Keratinocyte (primary cell): ENCODE measurements around the gene AGPAT3. TPM values are rescaled to one million over a fixed set of nuclear protein-coding genes. Genes with fewer than 3 reads are reported as not detected.

Experiments used
- DNase-seq: peaks from one replicate; pipeline ENCODE4 v3.0.0-alpha.2; 2011; ENCODE audit warnings: low read depth, missing footprints, low spot score
- FAIRE-seq: peaks from 2 replicates; lab custom pipeline; 2011; peaks lifted over from hg19 to GRCh38; lab: Jason Lieb, UNC
- H2AFZ ChIP-seq: 2 replicates; pipeline ENCODE4 v1.6.0; 2012; ENCODE audit warnings: low read length, control low read depth, inconsistent platforms; ENCODE audit not compliant: control insufficient read depth
- H3K27ac ChIP-seq: 2 replicates; pipeline ENCODE4 v1.5.1; 2011; ENCODE audit warnings: low read length; ENCODE audit not compliant: control insufficient read depth, insufficient read depth
- H3K27me3 ChIP-seq: 3 replicates; pipeline ENCODE4 v1.6.0; 2011; ENCODE audit warnings: low read length; ENCODE audit not compliant: control insufficient read depth, insufficient read depth; ENCODE audit errors: extremely low read depth
- H3K36me3 ChIP-seq, 2 experiments: 2 replicates in 1 of 2; 3 replicates in 1 of 2; pipeline ENCODE4 v1.5.1; 2011; ENCODE audit warnings: low read length in 2 of 2, mild to moderate bottlenecking in 1 of 2; ENCODE audit not compliant: control insufficient read depth in 2 of 2, insufficient read depth in 2 of 2; ENCODE audit errors: extremely low read depth in 1 of 2
- H3K4me1 ChIP-seq: 3 replicates; pipeline ENCODE4 v1.5.1; 2011; ENCODE audit warnings: low read length; ENCODE audit not compliant: control insufficient read depth, insufficient read depth; ENCODE audit errors: extremely low read depth
- H3K4me2 ChIP-seq: 3 replicates; pipeline ENCODE4 v1.6.0; 2011; ENCODE audit warnings: low read depth, low read length; ENCODE audit not compliant: control insufficient read depth, insufficient read depth; ENCODE audit errors: extremely low read depth
- H3K4me3 ChIP-seq, 3 experiments: fragments of 200-600 bp in 1 of 3; sonication (generic) in 1 of 3; 2 replicates in 2 of 3; 3 replicates in 1 of 3; pipeline ENCODE4 v1.5.1; 2011 to 2016; ENCODE audit warnings: low read length in 3 of 3, mild to moderate bottlenecking in 3 of 3, control low read depth in 2 of 3, inconsistent platforms in 1 of 3, low read depth in 1 of 3, mixed read lengths in 1 of 3, mixed run types in 1 of 3, moderate library complexity in 1 of 3; ENCODE audit not compliant: control insufficient read depth in 2 of 3, insufficient read depth in 2 of 3; ENCODE audit errors: extremely low read depth in 1 of 3
- H3K79me2 ChIP-seq: 2 replicates; pipeline ENCODE4 v1.6.0; 2012; ENCODE audit warnings: low read length; ENCODE audit not compliant: control insufficient read depth, insufficient read depth
- H3K9ac ChIP-seq: 3 replicates; pipeline ENCODE4 v1.6.0; 2011; ENCODE audit warnings: low read length; ENCODE audit not compliant: control insufficient read depth, insufficient read depth; ENCODE audit errors: extremely low read depth
- H3K9me1 ChIP-seq: 3 replicates; pipeline ENCODE4 v1.6.0; 2011; ENCODE audit warnings: low read length; ENCODE audit not compliant: control insufficient read depth, insufficient read depth; ENCODE audit errors: extremely low read depth
- H3K9me3 ChIP-seq: 2 replicates; pipeline ENCODE4 v1.5.1; 2012; ENCODE audit warnings: low read depth, low read length; ENCODE audit not compliant: control insufficient read depth
- H4K20me1 ChIP-seq: 3 replicates; pipeline ENCODE4 v1.6.0; 2011; ENCODE audit warnings: low read length; ENCODE audit not compliant: control insufficient read depth, insufficient read depth; ENCODE audit errors: extremely low read depth
- EZH2 ChIP-seq: IDR thresholded peaks from one replicate; pipeline ENCODE4 v1.6.1; 2012; ENCODE audit warnings: inconsistent platforms, mild to moderate bottlenecking, low read length, moderate library complexity
- dilution Hi-C: fragments of 300-500 bp; cut with MboI; formaldehyde crosslinking; loops from one replicate; pipeline ENCODE4 v1.7.0; 2020; ENCODE audit warnings: low sequenced_read_pairs; ENCODE audit not compliant: extremely low pct_ligation_motif_present
- polyA plus RNA-seq, 5 experiments: library from polyadenylated mRNA; depleted of rRNA in 3 of 5; stranded (reverse) in 3 of 5; stranded (forward) in 1 of 5; unstranded in 1 of 5; fragments of >200 nt; gene quantifications; 1 replicate in 1 of 5; 2 replicates in 3 of 5; 3 replicates in 1 of 5; pipeline versions ENCODE4 v1.2.1 to v1.2.3, GENCODE V29; 2011 to 2012; ENCODE audit warnings: missing spikeins in 2 of 5, low read depth in 1 of 5, low replicate concordance in 1 of 5
- TF ChIP-seq, protein P1 (sequence below), 3 experiments: IDR thresholded peaks in 1 of 3; conservative IDR thresholded peaks in 1 of 3; optimal IDR thresholded peaks in 1 of 3; 2 replicates in 2 of 3; 3 replicates in 1 of 3; pipeline versions ENCODE3 to v1.5.1; 2011; ENCODE audit warnings: low read length in 3 of 3, mild to moderate bottlenecking in 3 of 3, moderate library complexity in 2 of 3, control low read depth in 1 of 3, inconsistent platforms in 1 of 3; ENCODE audit not compliant: insufficient read depth in 2 of 3; ENCODE audit errors: extremely low read depth in 1 of 3

The AGPAT3 gene
- polyA plus RNA-seq, 1 donor (not counting 4 experiments of a cell fraction or from before 2014, with no cell fraction given) = 21.7 TPM

DNA sequence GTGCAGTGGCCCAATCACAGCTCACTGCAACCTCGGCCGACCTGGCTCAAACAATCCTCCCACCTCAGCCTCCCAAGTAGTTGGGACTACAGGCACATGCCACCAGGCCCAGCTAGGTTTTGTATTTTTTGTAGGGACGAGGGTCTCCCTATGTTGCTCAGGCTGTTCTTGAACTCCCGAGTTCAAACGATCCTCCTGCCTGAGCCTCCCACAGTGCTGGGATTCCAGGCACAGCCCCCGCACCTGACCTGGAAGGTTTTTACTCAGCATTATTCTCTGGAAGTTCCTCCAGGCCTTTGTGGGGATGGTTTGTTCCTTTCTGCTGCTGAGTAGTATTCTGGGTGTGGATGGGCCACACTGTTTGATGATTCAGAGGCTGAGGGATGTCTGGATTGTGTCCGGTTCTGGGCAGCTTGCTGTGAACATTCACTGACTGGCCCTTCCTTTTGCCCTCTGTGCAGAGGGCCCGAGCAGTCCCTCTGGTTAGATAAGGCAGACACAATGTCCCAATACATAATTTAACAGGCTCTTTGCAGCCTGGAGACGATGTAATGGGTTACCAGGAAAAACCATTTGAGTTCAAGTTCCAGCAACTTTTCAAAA, 141.1 kb downstream of the AGPAT3 start:
- no peak overlapping the region for H3K27ac ChIP-seq
- dilution Hi-C loops = no loop called here
- TF ChIP-seq EZH2 = no peak
- TF ChIP-seq, protein P1, sequence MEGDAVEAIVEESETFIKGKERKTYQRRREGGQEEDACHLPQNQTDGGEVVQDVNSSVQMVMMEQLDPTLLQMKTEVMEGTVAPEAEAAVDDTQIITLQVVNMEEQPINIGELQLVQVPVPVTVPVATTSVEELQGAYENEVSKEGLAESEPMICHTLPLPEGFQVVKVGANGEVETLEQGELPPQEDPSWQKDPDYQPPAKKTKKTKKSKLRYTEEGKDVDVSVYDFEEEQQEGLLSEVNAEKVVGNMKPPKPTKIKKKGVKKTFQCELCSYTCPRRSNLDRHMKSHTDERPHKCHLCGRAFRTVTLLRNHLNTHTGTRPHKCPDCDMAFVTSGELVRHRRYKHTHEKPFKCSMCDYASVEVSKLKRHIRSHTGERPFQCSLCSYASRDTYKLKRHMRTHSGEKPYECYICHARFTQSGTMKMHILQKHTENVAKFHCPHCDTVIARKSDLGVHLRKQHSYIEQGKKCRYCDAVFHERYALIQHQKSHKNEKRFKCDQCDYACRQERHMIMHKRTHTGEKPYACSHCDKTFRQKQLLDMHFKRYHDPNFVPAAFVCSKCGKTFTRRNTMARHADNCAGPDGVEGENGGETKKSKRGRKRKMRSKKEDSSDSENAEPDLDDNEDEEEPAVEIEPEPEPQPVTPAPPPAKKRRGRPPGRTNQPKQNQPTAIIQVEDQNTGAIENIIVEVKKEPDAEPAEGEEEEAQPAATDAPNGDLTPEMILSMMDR (optimal IDR thresholded peaks at IDR 0.05 in 1 of 3, IDR thresholded peaks at IDR 0.05 in 1 of 3, conservative IDR thresholded peaks at IDR 0.05 in 1 of 3; ENCODE audit: extremely low read depth in 1 of 3, insufficient read depth in 2 of 3, low read length in 3 of 3) = no peak

DNA sequence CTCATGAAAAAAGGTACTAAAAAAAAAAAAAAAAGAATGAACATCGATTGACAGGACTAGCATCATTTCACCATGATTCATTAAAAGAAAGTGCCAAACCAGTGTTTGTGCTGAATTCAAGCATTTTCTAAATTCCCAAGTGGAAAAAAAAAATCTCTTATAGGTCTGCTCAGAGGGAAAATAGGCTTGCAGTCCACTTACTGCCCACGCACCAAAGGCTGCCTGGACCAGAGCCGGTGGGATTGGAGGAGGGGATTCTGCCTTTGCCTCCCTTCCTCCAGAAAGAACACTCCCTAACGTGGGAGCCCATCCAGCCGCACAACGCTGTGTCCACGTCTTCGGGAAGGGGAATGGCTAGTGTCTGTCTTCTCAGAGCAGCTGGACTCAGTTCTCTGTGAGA, 141.6 kb downstream of the AGPAT3 start:
- Histone ChIP-seq H3K4me1 (peaks cover 10% of the 10 kb centered on the region), H3K36me3 (no peaks in the 10 kb centered on the region), H3K27ac (no peak overlapping the region), H3K79me2 (no peaks in the 10 kb centered on the region), H3K9me3 (no peaks in the 10 kb centered on the region), H4K20me1 (no peaks in the 10 kb centered on the region), H2AFZ (no peak overlapping the region), H3K4me3 (no peak overlapping the region), H3K9ac (no peak overlapping the region), H3K4me2 (no peak overlapping the region), H3K9me1 (no peaks in the 10 kb centered on the region), H3K27me3 (no peaks in the 10 kb centered on the region)
- TF ChIP-seq EZH2 = no peak
- TF ChIP-seq, protein P1 (optimal IDR thresholded peaks at IDR 0.05 in 1 of 3, IDR thresholded peaks at IDR 0.05 in 1 of 3, conservative IDR thresholded peaks at IDR 0.05 in 1 of 3; ENCODE audit: extremely low read depth in 1 of 3, insufficient read depth in 2 of 3, low read length in 3 of 3) = no peak
- dilution Hi-C loops = no loop called here
- DNase-seq = no peak
- no peak for FAIRE-seq

More for the DNA sequence above, 141.1 kb downstream of the AGPAT3 start:
- FAIRE-seq (no peak), DNase-seq (no peak)
- Histone ChIP-seq H2AFZ (peak overlapping the region; percentile 12), H3K79me2 (no peaks in the 10 kb centered on the region), H3K4me3 (no peak overlapping the region), H4K20me1 (no peaks in the 10 kb centered on the region), H3K9me3 (no peaks in the 10 kb centered on the region), H3K9ac (no peak overlapping the region), H3K27me3 (no peaks in the 10 kb centered on the region), H3K4me2 (no peak overlapping the region), H3K4me1 (peaks cover 10% of the 10 kb centered on the region), H3K36me3 (no peaks in the 10 kb centered on the region), H3K9me1 (no peaks in the 10 kb centered on the region)
